Measurements from ENCODE around the gene SPATA1.

SPATA1 gene

GRCh38 chr1:84479998-84480397 is 26.2 kb upstream of the SPATA1 start:
- CTCF ChIA-PET: interaction anchor here (0.8 to 3.1 kb wide), 13 partner anchors 8 to 339 kb away, joined by 3 to 17 read pairs (median 4); partner anchors contain the start of gene CTBS
- DNase-seq (ENCODE audit: low read depth, low spot score): no peak
- POLR2A ChIA-PET: interaction anchor here (1.6 to 1.8 kb wide), 3 partner anchors 23 to 119 kb away, joined by 4 to 9 read pairs (median 6); partner anchors contain the start of genes GNG5 and SPATA1
- H3K4me3 ChIP-seq (ENCODE audit: low read depth, low read length): peak overlapping the region; percentile 81
- no peak for TF ChIP-seq CTCF (IDR thresholded peaks at IDR 0.05; ENCODE audit: insufficient read depth, low read length, missing control alignments)

GRCh38 chr1:84480650-84481049 is 25.5 kb upstream of the SPATA1 start:
- POLR2A ChIA-PET: interaction anchor here (1.6 to 1.8 kb wide), 2 partner anchors 24 to 25 kb away, joined by 4 to 6 read pairs; partner anchors contain the start of genes GNG5 and SPATA1
- H3K4me3 ChIP-seq (ENCODE audit: low read depth, low read length): peak overlapping the region; percentile 3; the same call in 1 of the 2 replicates
- CTCF ChIA-PET: interaction anchor here (0.8 to 3.1 kb wide), 12 partner anchors 9 to 340 kb away, joined by 3 to 17 read pairs (median 4); partner anchors contain the start of gene CTBS
- TF ChIP-seq CTCF (IDR thresholded peaks at IDR 0.05; ENCODE audit: insufficient read depth, low read length, missing control alignments): no peak
- DNase-seq (ENCODE audit: low read depth, low spot score): no peak

GRCh38 chr1:84481317-84481716 is 24.9 kb upstream of the SPATA1 start:
- no peak for DNase-seq (ENCODE audit: low read depth, low spot score)
- CTCF ChIA-PET: interaction anchor here (1.0 to 3.1 kb wide), 8 partner anchors 8 to 295 kb away, joined by 3 to 17 read pairs (median 4); no protein-coding TSS in a partner anchor
- no peak for TF ChIP-seq CTCF (IDR thresholded peaks at IDR 0.05; ENCODE audit: insufficient read depth, low read length, missing control alignments)
- no peak overlapping the region for H3K4me3 ChIP-seq (ENCODE audit: low read depth, low read length)
- POLR2A ChIA-PET: interaction anchor here (0.5 to 1.8 kb wide), 2 partner anchors 25 to 1090 kb away, joined by 4 to 5 read pairs; partner anchors contain the start of genes GNG5 and SPATA1

GRCh38 chr1:84488107-84488506 is 18.1 kb upstream of the SPATA1 start:
- CTCF ChIA-PET: no interaction called here
- no peak overlapping the region for H3K4me3 ChIP-seq (ENCODE audit: low read depth, low read length)
- no peak for TF ChIP-seq CTCF (IDR thresholded peaks at IDR 0.05; ENCODE audit: insufficient read depth, low read length, missing control alignments)
- no peak for DNase-seq (ENCODE audit: low read depth, low spot score)
- POLR2A ChIA-PET: no interaction called here

- no peak for DNase-seq (ENCODE audit: low read depth, low spot score)
- H3K4me3 ChIP-seq (ENCODE audit: low read depth, low read length): no peak overlapping the region
- TF ChIP-seq CTCF (IDR thresholded peaks at IDR 0.05; ENCODE audit: insufficient read depth, low read length, missing control alignments): no peak
- POLR2A ChIA-PET: no interaction called here
- CTCF ChIA-PET: interaction anchor here (0.7 to 1.4 kb wide), 3 partner anchors 9 to 131 kb away, joined by 3 to 6 read pairs (median 5); no protein-coding TSS in a partner anchor
These were observed 16.4 kb upstream of the SPATA1 start for GRCh38 chr1:84489766-84490165.

GRCh38 chr1:84492726-84493125 is 13.5 kb upstream of the SPATA1 start:
- POLR2A ChIA-PET: no interaction called here
- TF ChIP-seq CTCF (IDR thresholded peaks at IDR 0.05; ENCODE audit: insufficient read depth, low read length, missing control alignments): no peak
- no peak for DNase-seq (ENCODE audit: low read depth, low spot score)
- no peak overlapping the region for H3K4me3 ChIP-seq (ENCODE audit: low read depth, low read length)
- CTCF ChIA-PET: interaction anchor here (0.7 kb wide), 2 partner anchors 8 to 40 kb away, joined by 3 read pairs; no protein-coding TSS in a partner anchor

All from AG04449 (cell line).